Spleen (tissue), 7 donors: Measurements from ENCODE around the gene ITIH3.

Source experiments
- CTCF ChIP-seq, 11 experiments: fragments of 200-600 bp in 7 of 11; fragments of 450-650 bp in 4 of 11; sonication (generic) in 4 of 11; IDR thresholded peaks in 8 of 11; conservative IDR thresholded peaks in 3 of 11; 1 replicate in 7 of 11; 2 replicates in 4 of 11; pipeline versions ENCODE4 v1.4.0 to v1.8.0; 2016 to 2021; ENCODE audit warnings: antibody characterized with exemption in 11 of 11, inconsistent platforms in 4 of 11, mild to moderate bottlenecking in 1 of 11
- POLR2A ChIP-seq, 3 donors: fragments of 450-650 bp; IDR thresholded peaks; one replicate each; pipeline ENCODE4 v1.5.1; 2017; ENCODE audit warnings: antibody characterized with exemption in 3 of 3, mild to moderate bottlenecking in 1 of 3
- POLR2AphosphoS5 ChIP-seq, 3 donors: sonication (generic); formaldehyde crosslinking; IDR thresholded peaks; one replicate each; pipeline ENCODE4 v1.5.1; 2017; ENCODE audit warnings: antibody characterized with exemption in 3 of 3
- donor health status: DM: no; HTN: no; CAD: no; lungs with moderate emphysema.
- donor health status: DM: no; HTN: no; CAD: no.
- donor health status: DM: no; HTN: no; CAD: no.

- TF ChIP-seq POLR2A (IDR thresholded peaks at IDR 0.05) (no peak), POLR2AphosphoS5 (IDR thresholded peaks at IDR 0.05) (no peak), CTCF (IDR thresholded peaks at IDR 0.05 in 8 of 11, conservative IDR thresholded peaks at IDR 0.05 in 3 of 11) (no peak)
These were observed 5.5 kb upstream of the ITIH3 start for GRCh38 chr3:52788890-52789745.
